GM12878 (cell line): ENCODE data around the gene CRMP1. TPM values are rescaled to one million over a fixed set of nuclear protein-coding genes. Genes with fewer than 3 reads are reported as not detected.

Source experiments
- ATAC-seq: fragments of 200-7000 bp; cut with Tn5 transposase; 3 replicates; pipeline ENCODE4 v1.9.1; 2020; ENCODE audit warnings: mild to moderate bottlenecking, moderate library complexity
- BruUV-seq: library from RNA; stranded (reverse); fragments of 400-500 nt; replicated peaks from 2 replicates; lab custom pipeline; 2021; lab: Mats Ljungman, UMichigan
- CTCF ChIA-PET: fragments of 300-600 bp; sonication (Branson Sonifier 250); formaldehyde crosslinking; extraction: SDS; loops from one replicate; lab custom pipeline; 2021; ENCODE audit warnings: inconsistent platforms; lab: Yijun Ruan, JAX
- POLR2A ChIA-PET: fragments of 350-600 bp; formaldehyde crosslinking; extraction: SDS; loops from one replicate; lab custom pipeline; 2021; ENCODE audit warnings: inconsistent platforms; lab: Charles Lee
- RAD21 ChIA-PET: fragments of 300-600 bp; sonication (Branson Sonifier 250); formaldehyde crosslinking; loops from one replicate; lab custom pipeline; 2023; ENCODE audit warnings: antibody characterized with exemption; ENCODE audit not compliant: unreplicated experiment; lab: Charles Lee
- SMC1A ChIA-PET: fragments of 300-600 bp; sonication (Branson Sonifier 250); formaldehyde crosslinking; loops from one replicate; lab custom pipeline; 2023; ENCODE audit not compliant: unreplicated experiment, uncharacterized antibody; lab: Charles Lee
- DNase-seq: peaks from one replicate; pipeline ENCODE4 v3.0.0-alpha.2; 2011; ENCODE audit warnings: low read depth, low spot score
- FAIRE-seq: peaks from 3 replicates; lab custom pipeline; 2011; peaks lifted over from hg19 to GRCh38; lab: Jason Lieb, UNC
- H2AFZ ChIP-seq: 2 replicates; pipeline ENCODE4 v1.6.0; 2011; ENCODE audit warnings: low read depth, low read length, control low read depth; ENCODE audit not compliant: control insufficient read depth
- H3K27ac ChIP-seq: 2 replicates; pipeline ENCODE4 v1.5.1; 2011; ENCODE audit warnings: control low read depth; ENCODE audit not compliant: control insufficient read depth, insufficient read depth
- H3K27me3 ChIP-seq, 2 experiments: replicated peaks in 1 of 2; 2 replicates each; pipeline versions ENCODE4 v1.6.0 to v1.6.1; 2011; ENCODE audit warnings: low read length in 1 of 2; ENCODE audit not compliant: control insufficient read depth in 2 of 2, insufficient read depth in 2 of 2
- H3K36me3 ChIP-seq, 2 experiments: 2 replicates each; pipeline ENCODE4 v1.5.1; 2011; ENCODE audit warnings: low read length in 1 of 2; ENCODE audit not compliant: control insufficient read depth in 2 of 2, insufficient read depth in 2 of 2
- H3K4me1 ChIP-seq: 2 replicates; pipeline ENCODE4 v1.6.1; 2011; ENCODE audit warnings: mild to moderate bottlenecking, low read length, moderate library complexity, mixed read lengths; ENCODE audit not compliant: control insufficient read depth, insufficient read depth
- H3K4me2 ChIP-seq: 2 replicates; pipeline ENCODE4 v1.6.0; 2011; ENCODE audit warnings: control low read depth; ENCODE audit not compliant: control insufficient read depth, insufficient read depth
- H3K4me3 ChIP-seq: fragments of 200-600 bp; sonication (generic); 2 replicates; pipeline ENCODE4 v1.5.1; 2016
- H3K79me2 ChIP-seq: 2 replicates; pipeline ENCODE4 v1.6.0; 2011; ENCODE audit warnings: low read length; ENCODE audit not compliant: control insufficient read depth, insufficient read depth
- H3K9ac ChIP-seq: 2 replicates; pipeline ENCODE4 v1.8.0; 2011; ENCODE audit warnings: low read length, control low read depth, mixed read lengths; ENCODE audit not compliant: control insufficient read depth, insufficient read depth
- H3K9me3 ChIP-seq: replicated peaks from 3 replicates; pipeline ENCODE4 v1.5.1; 2011; ENCODE audit warnings: mild to moderate bottlenecking, low read length; ENCODE audit not compliant: control insufficient read depth, insufficient read depth
- H4K20me1 ChIP-seq: 2 replicates; pipeline ENCODE4 v1.6.0; 2011; ENCODE audit not compliant: control insufficient read depth, insufficient read depth
- BCL11A ChIP-seq: IDR thresholded peaks from 2 replicates; pipeline ENCODE4 v1.6.1; 2011; ENCODE audit warnings: low read depth, low read length
- HDAC6 ChIP-seq: fragments of 200-600 bp; sonication (generic); IDR thresholded peaks from one replicate; pipeline ENCODE4 v1.8.0; 2017; ENCODE audit warnings: antibody characterized with exemption; ENCODE audit not compliant: unreplicated experiment
- NR2F1 ChIP-seq: fragments of 450-650 bp; conservative IDR thresholded peaks from 2 replicates; pipeline ENCODE4 v1.6.1; 2017; ENCODE audit warnings: mild to moderate bottlenecking
- SMARCA5 ChIP-seq: fragments of 450-650 bp; IDR thresholded peaks from 2 replicates; pipeline ENCODE4 v1.6.1; 2017; ENCODE audit warnings: mild to moderate bottlenecking
- WRNIP1 ChIP-seq: IDR thresholded peaks from 2 replicates; pipeline ENCODE4 v1.6.1; 2011; ENCODE audit warnings: low read depth, low read length, improper control_type of control experiment, borderline replicate concordance
- ZBED1 ChIP-seq: IDR thresholded peaks from 2 replicates; pipeline ENCODE4 v1.6.1; 2016; ENCODE audit warnings: borderline replicate concordance
- ZBTB11 ChIP-seq: fragments of 450-650 bp; formaldehyde crosslinking; IDR thresholded peaks from 2 replicates; pipeline ENCODE4 v1.5.0; 2022; ENCODE audit warnings: mild to moderate bottlenecking, missing genetic modification characterization
- ZNF274 ChIP-seq: IDR thresholded peaks from one replicate; pipeline ENCODE4 v1.8.0; 2011; ENCODE audit not compliant: insufficient read length, insufficient read depth
- WGBS: methylation state at CpG from one replicate; pipeline ENCODE4 v1.1.6; 2016; ENCODE audit warnings: low lambda C conversion rate; ENCODE audit not compliant: insufficient replicate concordance, insufficient coverage; ENCODE audit errors: missing lambda C conversion rate; 5-methylcytosine and 5-hydroxymethylcytosine counted together
- in situ Hi-C: fragments of 300-500 bp; cut with MboI; formaldehyde crosslinking; loops from 9 replicates; pipeline ENCODE4 v1.14.3; 2018; ENCODE audit warnings: mixed read lengths
- intact Hi-C: fragments of 100-400 bp; cut with micrococcal nuclease; formaldehyde crosslinking; loops from one replicate; pipeline ENCODE4 v1.14.2; 2022; ENCODE audit not compliant: unreplicated experiment
- polyA plus RNA-seq, 11 experiments: library from polyadenylated mRNA; depleted of rRNA in 4 of 11; unstranded in 6 of 11; stranded (reverse) in 5 of 11; fragments of >200 nt; fragmentation: Nextera tagmentation in 4 of 11; fragmentation: Illumina TruSeq in 1 of 11; extraction: Ambion mirVana in 4 of 11; extraction: Trizol in 1 of 11; gene quantifications; 1 replicate in 1 of 11; 2 replicates in 10 of 11; pipeline versions ENCODE4 v1.2.1 to v1.2.3, GENCODE V29; 2011 to 2016; ENCODE audit warnings: inconsistent platforms in 2 of 11, missing spikeins in 2 of 11, low read depth in 1 of 11
- total RNA-seq, 4 experiments: library from RNA; depleted of rRNA in 3 of 4; stranded (reverse); fragments of >200 nt in 3 of 4; fragmentation: Illumina TruSeq in 1 of 4; extraction: Trizol in 1 of 4; gene quantifications; 2 replicates each; pipeline versions ENCODE4 v1.2.1 to v1.2.3, GENCODE V29; 2013 to 2021

The CRMP1 gene
- total and polyA plus RNA-seq, 10 of the 15 experiments (the other 5 are each of a cell fraction or from before 2014, with no cell fraction given): 0.03 to 1.4 (median 0.12) TPM; not detected in 2

GRCh38 chr4:5888222-5889001 is 4.5 kb downstream of the CRMP1 start (continued):
- no peak for TF ChIP-seq SMARCA5
- TF ChIP-seq WRNIP1: no peak
- no peak for TF ChIP-seq ZBTB11 (CRISPR knock-in tag)

- H3K9me3 ChIP-seq: no peaks in the 10 kb centered on the region; the same call in 2 of the 3 replicates
- no peak overlapping the region for H3K4me3 ChIP-seq
- TF ChIP-seq BCL11A: no peak
- no peak for TF ChIP-seq NR2F1
- TF ChIP-seq ZNF274: no peak
- TF ChIP-seq HDAC6: no peak
- no peak for TF ChIP-seq ZBED1
- TF ChIP-seq, all 136 proteins: peak for 0
- CTCF ChIA-PET: no interaction called here
- Histone ChIP-seq H3K4me2 (no peak overlapping the region), H3K27ac (no peak overlapping the region), H2AFZ (no peak overlapping the region), H4K20me1 (no peaks in the 10 kb centered on the region), H3K36me3 (no peaks in the 10 kb centered on the region), H3K4me1 (no peaks in the 10 kb centered on the region), H3K79me2 (no peaks in the 10 kb centered on the region), H3K27me3 (peaks cover 1 to 14% of the 10 kb centered on the region in 2 experiments), H3K9ac (no peak overlapping the region)
- DNase-seq (no peak), ATAC-seq (no peak), FAIRE-seq (no peak)
- intact Hi-C loops: no loop called here
- WGBS: 24% methylated on average over 52 of the region's 70 CpGs
- RAD21 ChIA-PET: no interaction called here
- in situ Hi-C loops: no loop called here
- BruUV-seq: no TSS peak
- SMC1A ChIA-PET: no interaction called here
- POLR2A ChIA-PET: no interaction called here
These were observed 5.3 kb downstream of the CRMP1 start for GRCh38 chr4:5887361-5888221.
